Motor neuron (in vitro differentiated cells): Measurements from ENCODE around the gene INPP5B. TPM values are rescaled to one million over a fixed set of nuclear protein-coding genes. Genes with fewer than 3 reads are reported as not detected.
A peak's percentile ranks its signal among the peaks of the same experiment; 100 is the strongest.

Source experiments
- ATAC-seq, 8 experiments: fragments of 200-7000 bp; cut with Tn5 transposase; replicated peaks in 6 of 8; 2 replicates each; pipeline ENCODE4 v1.8.0; 2021; ENCODE audit warnings: mild to moderate bottlenecking in 8 of 8, moderate library complexity in 8 of 8
- H3K27ac ChIP-seq, 2 donors: fragments of 250-450 bp; sonication (Bioruptor Pico); 2 replicates each; pipeline ENCODE4 v1.9.0; 2021; ENCODE audit warnings: antibody characterized with exemption in 2 of 2, mild to moderate bottlenecking in 2 of 2, moderate library complexity in 1 of 2
- H3K4me1 ChIP-seq, 2 donors: fragments of 250-450 bp; sonication (Bioruptor Pico); replicated peaks in 1 of 2; 2 replicates each; pipeline ENCODE4 v1.6.1; 2021; ENCODE audit warnings: antibody characterized with exemption in 2 of 2, mild to moderate bottlenecking in 2 of 2, moderate library complexity in 1 of 2
- H3K4me3 ChIP-seq, 5 donors: fragments of 250-450 bp; sonication (Bioruptor Pico); 2 replicates each; pipeline ENCODE4 v1.9.0; 2021; ENCODE audit warnings: antibody characterized with exemption in 5 of 5, mild to moderate bottlenecking in 5 of 5, moderate library complexity in 4 of 5
- WGBS, 10 experiments: fragments of 450-650 bp; shearing (Covaris generic); methylation state at CpG; one replicate each; pipeline ENCODE4 v1.0.0; 2022; 5-methylcytosine and 5-hydroxymethylcytosine counted together
- in situ Hi-C, 9 experiments: fragments of 400-800 bp; cut with MboI; loops; one replicate each; pipeline ENCODE4 v1.15.0; 2021; ENCODE audit warnings: low sequenced_read_pairs in 9 of 9, low pct_unique_long_range_greater_than_20kb in 2 of 9; ENCODE audit not compliant: unreplicated experiment in 9 of 9
- total RNA-seq, 8 experiments: library from RNA; unstranded; fragments of 300-600 nt; gene quantifications; 2 replicates each; pipeline versions ENCODE4 v1.2.3 to v1.2.4, GENCODE V29; 2022

INPP5B gene
- total RNA-seq, 8 experiments from 2014 or later = 14.9 to 24.1 (median 20.6) TPM

DNA sequence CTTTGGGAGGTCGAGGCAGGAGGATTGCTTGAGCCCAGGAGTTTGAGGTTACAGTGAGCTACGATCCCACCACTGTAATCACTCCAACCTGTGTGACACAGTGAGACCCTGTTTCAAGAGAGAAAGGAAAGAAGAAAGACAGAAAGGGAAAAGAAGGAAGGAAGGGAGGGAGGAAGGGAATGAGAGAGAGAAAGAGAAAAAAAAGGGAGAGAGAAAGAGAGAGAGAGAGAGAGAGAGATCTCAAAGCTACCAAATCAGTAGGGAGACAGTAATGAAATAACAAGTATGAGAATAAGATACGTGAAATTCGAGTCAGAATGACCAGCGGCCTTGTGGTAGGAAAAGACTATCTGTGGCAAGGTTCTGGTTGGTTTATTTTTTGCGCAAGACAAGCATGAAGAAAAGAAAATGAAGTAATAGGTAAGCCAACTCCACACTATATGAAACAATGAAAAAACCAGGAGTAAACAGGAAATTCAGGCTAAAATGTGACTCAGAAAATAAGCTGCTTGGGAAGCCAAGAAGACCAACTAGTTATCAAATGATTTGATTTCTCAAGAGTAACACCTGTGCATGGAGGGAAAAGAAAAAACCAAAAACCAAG is 96.4 kb downstream of the INPP5B start:
- H3K4me3 ChIP-seq = no peak overlapping the region
- in situ Hi-C loops = no loop called here
- H3K4me1 ChIP-seq = peaks cover 0 to 17% of the 10 kb centered on the region in 2 donors
- no peak overlapping the region for H3K27ac ChIP-seq
- no peak for ATAC-seq
- 82 to 98% (median 93%) methylated on average over 3 to 6 of the region's 6 CpGs for WGBS, 10 experiments

DNA sequence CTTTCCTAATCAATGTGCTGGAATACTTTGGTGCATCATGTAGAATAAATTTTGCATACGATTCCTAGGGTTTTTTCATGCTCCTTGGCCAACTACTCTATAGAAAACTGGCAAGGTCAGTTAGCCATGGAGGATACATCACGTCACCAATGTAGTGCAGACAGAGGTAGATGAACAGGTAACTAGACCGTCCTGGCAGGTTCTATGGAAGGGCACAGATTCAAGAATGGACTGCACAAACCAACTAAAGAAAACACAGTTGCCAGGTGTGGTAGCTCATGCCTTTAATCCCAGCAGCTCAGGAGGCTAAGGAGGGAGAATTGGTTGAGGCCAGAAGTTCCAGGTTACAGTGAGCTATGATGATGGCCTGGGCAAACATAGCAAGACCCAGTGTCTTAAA is 97.4 kb downstream of the INPP5B start:
- H3K4me1 ChIP-seq = peaks cover 0 to 17% of the 10 kb centered on the region in 2 donors
- H3K4me3 ChIP-seq = no peak overlapping the region
- H3K27ac ChIP-seq = no peak overlapping the region
- no peak for ATAC-seq
- in situ Hi-C loops = no loop called here
- 80 to 100% (median 100%) methylated on average over 1 to 3 of the region's 3 CpGs; no CpG with 5 or more reads in 3 of the 10 experiments for WGBS, 10 experiments

DNA sequence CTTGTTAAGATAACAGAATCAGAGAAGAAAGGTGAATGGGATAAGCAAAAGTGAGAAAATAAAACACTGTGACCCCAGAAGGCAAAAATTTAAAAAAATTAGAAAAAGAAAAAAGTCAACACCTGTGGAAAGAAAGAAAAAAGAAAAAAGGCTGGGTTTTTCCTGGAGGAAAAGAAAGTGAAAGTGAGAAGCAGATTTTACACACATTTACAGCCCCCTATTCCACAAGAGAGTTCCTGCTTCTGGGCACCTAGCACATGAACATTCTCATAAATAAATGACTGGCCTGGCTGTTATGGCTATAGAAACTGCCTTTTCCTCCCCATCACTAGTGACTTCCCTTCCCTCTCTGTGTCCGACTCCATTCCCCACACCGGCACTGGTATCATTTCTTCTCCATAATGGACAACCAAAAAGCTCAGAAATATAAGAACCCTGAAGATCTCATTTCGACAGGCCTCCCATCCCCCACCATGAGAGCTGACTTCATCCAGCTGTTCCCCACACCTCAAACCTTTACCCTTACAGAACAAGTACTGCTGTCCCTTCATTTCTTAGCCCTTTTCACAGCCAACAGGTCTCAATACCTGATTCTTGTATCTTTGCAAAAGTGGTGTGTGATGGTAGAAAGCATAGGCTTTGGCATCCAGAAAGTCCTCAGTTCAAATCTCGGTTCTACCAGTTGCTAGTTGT is 100.1 kb downstream of the INPP5B start:
- WGBS, 10 experiments = 60 to 100% (median 98%) methylated on average over 1 to 4 of the region's 4 CpGs; no CpG with 5 or more reads in 1 of the 10 experiments
- H3K27ac ChIP-seq = no peak overlapping the region
- in situ Hi-C loops = no loop called here
- H3K4me1 ChIP-seq = peaks cover 0 to 2% of the 10 kb centered on the region in 2 donors
- no peak overlapping the region for H3K4me3 ChIP-seq
- no peak for ATAC-seq

DNA sequence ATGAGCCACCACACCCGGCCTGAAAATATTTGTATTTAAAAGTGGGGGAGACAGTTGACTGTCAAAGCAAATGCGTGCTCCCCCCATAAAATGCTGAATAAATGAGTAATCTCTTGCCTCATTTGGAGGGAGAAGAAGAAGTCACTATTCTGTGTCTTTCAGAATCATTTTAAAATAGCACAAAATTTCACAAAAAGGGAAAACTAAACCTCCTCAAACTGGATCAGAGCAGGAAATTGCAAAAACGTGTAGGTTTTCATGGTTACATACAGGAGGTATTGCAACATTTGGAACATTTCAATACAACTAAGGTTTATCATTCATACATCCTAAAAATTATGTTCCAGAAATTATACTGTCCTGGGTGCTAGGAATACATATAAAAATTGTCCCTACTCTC is 101.1 kb downstream of the INPP5B start:
- H3K4me3 ChIP-seq = no peak overlapping the region
- in situ Hi-C loops = no loop called here
- H3K4me1 ChIP-seq = peaks cover 0 to 2% of the 10 kb centered on the region in 2 donors
- 50 to 93% (median 68%) methylated on average over 2 to 3 of the region's 3 CpGs; no CpG with 5 or more reads in 1 of the 10 experiments for WGBS, 10 experiments
- ATAC-seq = no peak
- H3K27ac ChIP-seq = no peak overlapping the region

DNA sequence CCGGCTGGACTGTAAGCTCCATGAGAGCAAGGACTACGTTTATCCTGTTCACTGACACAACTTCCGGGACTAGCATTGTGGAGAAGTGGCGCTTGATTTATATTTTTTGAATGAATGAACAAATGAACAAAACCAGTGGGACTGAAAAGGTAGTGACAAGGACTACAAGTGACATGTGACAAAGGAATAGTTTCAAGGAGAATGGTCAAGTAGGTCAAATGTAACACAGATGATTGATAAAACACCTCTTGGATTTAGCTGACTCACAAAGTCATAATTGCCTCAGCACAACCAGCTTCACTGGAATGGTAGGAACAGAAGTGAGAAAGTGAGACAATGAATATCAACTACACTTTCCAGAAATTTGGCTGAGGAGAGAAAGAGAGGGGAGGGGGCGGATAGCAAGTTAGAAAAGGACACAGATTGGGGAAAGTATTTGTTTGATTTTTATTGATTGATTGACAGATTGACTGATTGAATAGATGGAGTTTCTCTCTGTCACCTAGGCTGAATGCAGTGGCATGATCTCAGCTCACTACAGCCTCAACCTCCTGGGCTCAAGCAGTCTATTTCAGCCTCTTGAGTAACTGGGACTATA is 101.7 kb downstream of the INPP5B start:
- Histone ChIP-seq H3K4me1 (peaks cover 0 to 2% of the 10 kb centered on the region in 2 donors), H3K4me3 (no peak overlapping the region), H3K27ac (no peak overlapping the region)
- ATAC-seq = no peak
- in situ Hi-C loops = no loop called here
- 72 to 100% (median 87%) methylated on average over 3 to 5 of the region's 5 CpGs; no CpG with 5 or more reads in 1 of the 10 experiments for WGBS, 10 experiments

DNA sequence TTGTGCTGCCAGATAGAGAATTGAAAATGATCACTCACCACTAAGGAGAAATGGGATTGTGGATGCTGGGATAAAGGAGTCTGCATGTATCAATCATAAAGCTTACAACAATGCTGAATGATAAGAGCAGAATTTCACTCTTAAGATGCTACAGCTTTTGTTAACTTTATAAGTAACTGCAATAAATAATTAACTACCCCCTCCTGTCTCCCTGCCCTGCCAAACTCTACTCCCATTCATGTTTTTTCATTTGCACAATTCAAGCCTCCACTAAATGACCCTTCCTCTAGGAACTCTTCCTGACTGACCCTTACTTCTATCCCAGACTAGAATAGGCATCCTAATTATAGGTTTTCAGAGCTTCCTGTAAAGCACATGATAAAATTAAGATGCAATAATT is 102.3 kb downstream of the INPP5B start:
- peaks cover 0 to 2% of the 10 kb centered on the region in 2 donors for H3K4me1 ChIP-seq
- in situ Hi-C loops = no loop called here
- no peak for ATAC-seq
- H3K4me3 ChIP-seq = no peak overlapping the region
- H3K27ac ChIP-seq = no peak overlapping the region

DNA sequence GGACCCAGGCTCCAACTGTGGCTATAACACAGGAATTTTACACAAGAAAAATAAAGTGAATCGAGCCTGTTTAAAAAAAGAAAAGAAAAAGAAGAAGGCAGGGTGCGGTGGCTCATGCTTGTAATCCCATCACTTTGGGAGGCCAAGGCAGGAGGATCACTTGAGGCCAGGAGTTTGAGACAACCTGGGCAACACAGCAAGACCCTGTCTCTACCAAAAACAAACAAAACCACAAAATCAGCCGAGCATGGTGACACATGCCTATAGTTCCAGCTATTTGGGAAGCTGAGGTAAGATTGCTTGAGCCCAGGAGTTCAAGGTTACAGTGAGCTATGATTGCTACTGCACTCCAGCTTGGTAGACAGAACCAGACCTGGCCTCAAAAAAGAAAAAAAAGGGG is 105.2 kb downstream of the INPP5B start:
- WGBS, 10 experiments = 77 to 100% (median 100%) methylated on average over 1 to 3 of the region's 3 CpGs
- in situ Hi-C loops = no loop called here
- no peak overlapping the region for H3K4me3 ChIP-seq
- H3K4me1 ChIP-seq = no peaks in the 10 kb centered on the region
- no peak overlapping the region for H3K27ac ChIP-seq
- ATAC-seq = no peak

DNA sequence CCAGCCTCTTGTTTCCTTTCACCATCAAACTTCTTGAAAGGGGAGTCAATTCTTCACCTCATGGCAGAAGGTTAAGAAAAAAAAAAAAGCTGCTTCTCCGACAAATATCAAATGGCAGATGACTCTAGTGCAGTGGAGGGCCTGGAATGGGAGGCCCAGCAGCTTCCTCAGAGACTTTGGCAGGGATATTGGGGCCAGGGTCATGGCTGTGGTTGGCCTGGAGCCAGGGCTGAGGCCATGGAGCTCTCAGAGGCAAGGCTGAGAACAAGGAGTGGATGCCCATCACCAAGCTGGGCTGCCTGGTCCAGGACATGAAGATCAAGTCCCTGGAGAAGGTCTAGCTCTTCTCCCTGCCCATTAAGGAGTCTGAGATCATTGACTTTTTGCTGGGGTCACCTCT is 106.1 kb downstream of the INPP5B start:
- ATAC-seq = no peak
- in situ Hi-C loops = no loop called here
- Histone ChIP-seq H3K4me3 (no peak overlapping the region), H3K4me1 (no peaks in the 10 kb centered on the region), H3K27ac (no peak overlapping the region)
- 63 to 100% (median 100%) methylated on average over 1 of the region's 1 CpG; no CpG with 5 or more reads in 3 of the 10 experiments for WGBS, 10 experiments

DNA sequence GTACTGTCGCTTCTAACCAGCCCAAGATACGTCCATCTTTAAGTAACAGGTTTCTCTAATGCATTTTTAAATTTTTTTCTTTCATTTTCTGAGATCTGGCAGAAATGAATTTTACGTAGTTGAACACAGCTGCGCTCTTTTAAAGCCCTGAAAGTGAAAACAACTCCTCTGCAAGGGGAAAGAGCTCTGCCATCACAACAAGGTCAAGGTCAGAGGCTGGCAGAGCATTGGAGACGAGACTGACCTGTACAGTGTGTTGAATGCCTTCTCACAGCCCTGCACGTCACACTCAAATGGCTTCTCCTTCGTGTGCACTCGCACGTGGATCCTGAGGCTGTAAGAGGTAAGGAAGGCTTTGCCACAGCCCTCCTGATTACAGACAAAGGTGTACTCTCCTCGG is 107.2 kb downstream of the INPP5B start:
- Histone ChIP-seq H3K4me3 (no peak overlapping the region), H3K27ac (no peak overlapping the region), H3K4me1 (no peaks in the 10 kb centered on the region)
- WGBS, 10 experiments = 80 to 100% (median 90%) methylated on average over 2 to 10 of the region's 10 CpGs
- in situ Hi-C loops = no loop called here
- no peak for ATAC-seq

DNA sequence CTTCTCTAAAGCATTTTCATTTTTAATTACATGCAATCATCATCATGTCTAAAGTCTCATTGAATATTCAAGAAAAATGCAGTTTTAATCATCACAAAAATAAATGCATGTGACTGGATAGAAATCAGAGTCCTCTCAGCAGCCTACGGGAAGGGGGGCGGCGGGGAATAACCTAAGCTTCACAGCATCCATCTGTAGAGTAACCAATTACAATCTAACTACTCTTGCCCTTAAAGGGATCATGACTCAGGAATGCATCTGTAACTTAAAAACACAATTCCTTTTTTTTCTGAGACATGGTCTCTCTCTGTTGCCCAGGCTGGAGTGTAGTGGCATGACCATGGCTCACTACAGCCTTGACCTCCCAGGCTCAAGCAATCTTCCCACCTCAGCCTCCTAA is 110.1 kb downstream of the INPP5B start:
- ATAC-seq = peak in 1 of 8 experiments; percentile 57
- in situ Hi-C loops = no loop called here
- Histone ChIP-seq H3K4me1 (peaks cover 0 to under 1% of the 10 kb centered on the region in 2 donors), H3K27ac (no peak overlapping the region), H3K4me3 (no peak overlapping the region)
- WGBS, 10 experiments = 47 to 100% (median 61%) methylated on average over 1 to 3 of the region's 3 CpGs; no CpG with 5 or more reads in 3 of the 10 experiments

DNA sequence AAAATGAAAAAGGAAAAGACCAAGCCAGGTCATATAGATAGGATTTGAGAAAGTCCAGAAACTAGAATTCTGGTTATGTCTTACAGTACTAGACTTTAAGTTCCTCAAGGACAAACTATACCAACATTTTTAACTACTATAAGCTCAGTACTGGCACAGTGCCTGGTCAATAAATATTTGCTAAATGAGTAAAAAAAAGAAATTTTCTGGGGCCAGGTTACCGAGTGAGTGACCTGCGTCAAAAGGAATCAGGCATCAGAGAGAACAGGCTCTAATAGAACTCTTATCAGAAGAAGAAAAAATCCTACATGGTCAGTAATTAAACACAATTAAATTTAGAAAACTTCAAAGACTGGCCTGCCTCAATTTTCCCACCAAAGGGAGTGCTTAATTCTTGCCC is 115.0 kb downstream of the INPP5B start:
- H3K4me3 ChIP-seq = no peak overlapping the region
- in situ Hi-C loops = no loop called here
- 90 to 100% (median 98%) methylated on average over 2 of the region's 2 CpGs; no CpG with 5 or more reads in 2 of the 10 experiments for WGBS, 10 experiments
- H3K27ac ChIP-seq = no peak overlapping the region
- ATAC-seq = no peak
- peaks cover 0 to 26% of the 10 kb centered on the region in 2 donors for H3K4me1 ChIP-seq

DNA sequence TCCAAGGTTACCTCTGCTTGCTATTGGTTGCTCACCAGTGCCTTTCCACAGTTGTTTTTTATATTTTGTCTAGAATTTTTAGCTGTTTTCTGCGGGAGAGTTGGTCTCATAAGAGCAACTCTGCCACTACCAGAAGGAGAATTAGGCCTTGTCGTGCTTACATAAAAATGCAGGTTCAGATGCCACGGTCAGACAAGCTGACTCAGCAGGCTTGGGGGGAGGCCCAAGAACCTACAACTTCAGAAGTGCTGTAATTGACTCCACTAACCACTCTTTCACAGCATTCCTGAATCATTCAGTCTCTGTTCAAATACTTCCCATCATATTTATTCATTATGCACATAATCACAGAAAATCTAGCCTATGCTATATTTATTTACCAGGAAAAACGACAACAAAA is 115.7 kb downstream of the INPP5B start:
- H3K4me1 ChIP-seq = peaks cover 0 to 26% of the 10 kb centered on the region in 2 donors
- H3K27ac ChIP-seq = no peak overlapping the region
- in situ Hi-C loops = no loop called here
- no peak overlapping the region for H3K4me3 ChIP-seq
- WGBS, 10 experiments = 75 to 100% (median 87%) methylated on average over 1 to 4 of the region's 4 CpGs
- ATAC-seq = no peak

DNA sequence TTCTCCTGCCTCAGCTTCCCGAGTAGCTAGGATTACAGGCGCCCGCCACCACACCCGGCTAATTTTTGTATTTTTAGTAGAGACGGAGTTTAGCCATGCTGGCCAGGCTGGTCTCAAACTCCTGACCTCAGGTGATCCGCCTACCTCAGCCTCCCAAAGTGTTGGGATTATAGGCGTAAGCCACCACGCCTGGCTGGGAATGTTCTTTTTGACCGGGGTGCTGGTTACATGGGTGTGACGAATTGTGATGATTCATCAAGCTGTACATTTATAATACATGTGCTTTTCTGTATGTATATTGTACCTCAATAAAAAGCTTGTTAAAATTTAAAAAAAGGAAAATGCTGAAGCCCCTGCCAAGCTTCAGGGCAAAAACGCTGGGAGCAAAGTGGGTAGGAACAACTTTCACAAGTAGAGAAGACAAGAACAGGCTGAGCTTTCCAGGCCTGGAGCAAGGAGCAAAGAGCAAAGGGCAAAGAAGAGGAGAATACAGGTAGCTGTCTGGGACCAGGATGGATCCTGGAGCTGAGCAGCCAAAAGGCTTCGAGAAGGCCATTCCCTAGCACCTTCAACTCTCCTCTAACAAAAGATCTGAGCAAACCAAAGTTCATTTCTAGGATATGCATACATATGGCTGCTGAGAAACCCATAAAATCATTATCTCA is 118.3 kb downstream of the INPP5B start:
- ATAC-seq = peak in 2 of 8 experiments; percentile 26 to 61
- Histone ChIP-seq H3K4me1 (peaks cover 0 to 26% of the 10 kb centered on the region in 2 donors), H3K27ac (no peak overlapping the region), H3K4me3 (no peak overlapping the region)
- in situ Hi-C loops = no loop called here
- 30 to 96% (median 89%) methylated on average over 2 to 12 of the region's 12 CpGs for WGBS, 10 experiments
